GM19463 (cell line): ENCODE results near the gene TMEM11.
A peak's percentile ranks its signal among the peaks of the same experiment; 100 is the strongest.

Source experiments
- ATAC-seq: cut with Tn5 transposase; IDR thresholded peaks from one replicate; pipeline ENCODE4 v1.9.1; 2021; ENCODE audit warnings: mild to moderate bottlenecking, moderate library complexity; ENCODE audit not compliant: unreplicated experiment

TMEM11 gene

GRCh38 chr17:21186399-21187187, 27.4 kb downstream of the TMEM11 start:
- no peak for ATAC-seq

- ATAC-seq = no peak
Observed at GRCh38 chr17:21185061-21185460, 28.9 kb downstream of the TMEM11 start.

- ATAC-seq = no peak
Observed at GRCh38 chr17:21184570-21184969, 29.4 kb downstream of the TMEM11 start.

GRCh38 chr17:21183468-21183867, 30.5 kb downstream of the TMEM11 start:
- no peak for ATAC-seq

- no peak for ATAC-seq
Observed at GRCh38 chr17:21177854-21178600, 35.9 kb downstream of the TMEM11 start.

GRCh38 chr17:21177401-21177800, 36.6 kb downstream of the TMEM11 start:
- no peak for ATAC-seq

- ATAC-seq = no peak
Observed at GRCh38 chr17:21176773-21177395, 37.1 kb downstream of the TMEM11 start.

- ATAC-seq = no peak
Observed at GRCh38 chr17:21174713-21175112, 39.2 kb downstream of the TMEM11 start.

GRCh38 chr17:21174186-21174585, 39.8 kb downstream of the TMEM11 start:
- ATAC-seq = no peak

GRCh38 chr17:21173543-21173942, 40.4 kb downstream of the TMEM11 start:
- ATAC-seq = no peak

GRCh38 chr17:21172846-21173245, 41.1 kb downstream of the TMEM11 start:
- ATAC-seq = no peak

- no peak for ATAC-seq
Observed at GRCh38 chr17:21171970-21172510, 41.9 kb downstream of the TMEM11 start.

GRCh38 chr17:21171309-21171922, 42.5 kb downstream of the TMEM11 start:
- peak; percentile 83 for ATAC-seq

- ATAC-seq = no peak
Observed at GRCh38 chr17:21170809-21171208, 43.2 kb downstream of the TMEM11 start.

- no peak for ATAC-seq
Observed at GRCh38 chr17:21169496-21169895, 44.5 kb downstream of the TMEM11 start.

- ATAC-seq = no peak
Observed at GRCh38 chr17:21168555-21168865, 45.5 kb downstream of the TMEM11 start.

- no peak for ATAC-seq
Observed at GRCh38 chr17:21167303-21167702, 46.7 kb downstream of the TMEM11 start.

GRCh38 chr17:21166595-21167210, 47.3 kb downstream of the TMEM11 start:
- no peak for ATAC-seq

- no peak for ATAC-seq
Observed at GRCh38 chr17:21165922-21166594, 47.9 kb downstream of the TMEM11 start.

- ATAC-seq = no peak
Observed at GRCh38 chr17:21164620-21165019, 49.3 kb downstream of the TMEM11 start.
